Measurements from ENCODE around the gene RAD52.

The RAD52 gene

GRCh38 chr12:949453-950191 lies at the start of gene RAD52:
RAD52 (minus strand) TSS chr12:949694; CDS start chr12:933058, 16,636 bp downstream.
- DNase-seq (ENCODE audit: low read depth in 2 of 2), result peak; percentile 98 to 99

- DNase-seq (ENCODE audit: low read depth in 2 of 2), result no peak
These were observed 48.8 kb upstream of the RAD52 start for GRCh38 chr12:998020-998874.

GRCh38 chr12:997505-997904 lies 48.0 kb upstream of the RAD52 start:
- DNase-seq (ENCODE audit: low read depth in 2 of 2), result no peak

GRCh38 chr12:996881-997280 lies 47.4 kb upstream of the RAD52 start:
- no peak for DNase-seq (ENCODE audit: low read depth in 2 of 2)

GRCh38 chr12:992647-993046 lies 43.2 kb upstream of the RAD52 start:
- no peak for DNase-seq (ENCODE audit: low read depth in 2 of 2)

- peak in 1 of 2 donors; percentile 4 for DNase-seq (ENCODE audit: low read depth in 2 of 2)
These were observed 42.1 kb upstream of the RAD52 start for GRCh38 chr12:991350-992333.

GRCh38 chr12:990661-991349 lies 41.3 kb upstream of the RAD52 start, which contains the start of gene ERC1:
ERC1 (plus strand) TSS chr12:991223; CDS start chr12:1027904, 36,681 bp downstream.
- peak; percentile 80 to 89 for DNase-seq (ENCODE audit: low read depth in 2 of 2)

GRCh38 chr12:989751-990660 lies 40.5 kb upstream of the RAD52 start:
- peak in 1 of 2 donors; percentile 11 for DNase-seq (ENCODE audit: low read depth in 2 of 2)

- DNase-seq (ENCODE audit: low read depth in 2 of 2), result no peak
These were observed 39.6 kb upstream of the RAD52 start for GRCh38 chr12:989051-989450.

GRCh38 chr12:988646-989045 lies 39.2 kb upstream of the RAD52 start:
- DNase-seq (ENCODE audit: low read depth in 2 of 2), result no peak

GRCh38 chr12:981961-982360 lies 32.5 kb upstream of the RAD52 start:
- no peak for DNase-seq (ENCODE audit: low read depth in 2 of 2)

- DNase-seq (ENCODE audit: low read depth in 2 of 2), result no peak
These were observed 31.8 kb upstream of the RAD52 start for GRCh38 chr12:981176-981828.

- DNase-seq (ENCODE audit: low read depth in 2 of 2), result no peak
These were observed 29.9 kb upstream of the RAD52 start for GRCh38 chr12:979349-979748.

- no peak for DNase-seq (ENCODE audit: low read depth in 2 of 2)
These were observed 27.7 kb upstream of the RAD52 start for GRCh38 chr12:977156-977555.

- no peak for DNase-seq (ENCODE audit: low read depth in 2 of 2)
These were observed 27.1 kb upstream of the RAD52 start for GRCh38 chr12:976644-977043.

GRCh38 chr12:974271-974862 lies 24.9 kb upstream of the RAD52 start:
- DNase-seq (ENCODE audit: low read depth in 2 of 2), result no peak

- no peak for DNase-seq (ENCODE audit: low read depth in 2 of 2)
These were observed 22.5 kb upstream of the RAD52 start for GRCh38 chr12:971991-972390.

GRCh38 chr12:969821-970220 lies 20.3 kb upstream of the RAD52 start:
- DNase-seq (ENCODE audit: low read depth in 2 of 2), result no peak

GRCh38 chr12:968545-968944 lies 19.1 kb upstream of the RAD52 start:
- no peak for DNase-seq (ENCODE audit: low read depth in 2 of 2)
